GM18870 (cell line): ENCODE measurements around the gene ITSN1.

Experiments
- ATAC-seq: cut with Tn5 transposase; IDR thresholded peaks from one replicate; pipeline ENCODE4 v1.9.1; 2021; ENCODE audit warnings: moderate library complexity; ENCODE audit not compliant: unreplicated experiment

ITSN1 gene

DNA sequence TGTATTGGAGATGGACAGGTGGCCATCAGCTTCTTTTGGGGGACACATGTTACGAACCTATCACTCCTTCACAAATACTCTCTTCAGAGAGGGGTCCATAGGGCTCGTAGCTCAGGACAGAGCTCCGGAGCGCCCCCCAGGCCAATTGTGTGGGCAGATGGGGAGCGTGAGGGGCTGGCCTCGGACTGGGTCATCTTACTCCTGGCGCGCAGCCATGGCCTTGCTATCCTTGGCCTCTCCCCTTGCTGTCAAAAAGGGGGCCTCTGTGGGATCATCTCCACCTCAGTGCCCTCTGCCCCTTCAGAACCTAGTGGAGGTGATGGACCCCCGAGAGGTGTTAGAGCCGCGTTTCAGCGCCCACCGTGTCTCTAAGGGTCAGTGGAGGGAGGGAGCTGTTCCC lies 238.3 kb downstream of the ITSN1 start:
- no peak for ATAC-seq

DNA sequence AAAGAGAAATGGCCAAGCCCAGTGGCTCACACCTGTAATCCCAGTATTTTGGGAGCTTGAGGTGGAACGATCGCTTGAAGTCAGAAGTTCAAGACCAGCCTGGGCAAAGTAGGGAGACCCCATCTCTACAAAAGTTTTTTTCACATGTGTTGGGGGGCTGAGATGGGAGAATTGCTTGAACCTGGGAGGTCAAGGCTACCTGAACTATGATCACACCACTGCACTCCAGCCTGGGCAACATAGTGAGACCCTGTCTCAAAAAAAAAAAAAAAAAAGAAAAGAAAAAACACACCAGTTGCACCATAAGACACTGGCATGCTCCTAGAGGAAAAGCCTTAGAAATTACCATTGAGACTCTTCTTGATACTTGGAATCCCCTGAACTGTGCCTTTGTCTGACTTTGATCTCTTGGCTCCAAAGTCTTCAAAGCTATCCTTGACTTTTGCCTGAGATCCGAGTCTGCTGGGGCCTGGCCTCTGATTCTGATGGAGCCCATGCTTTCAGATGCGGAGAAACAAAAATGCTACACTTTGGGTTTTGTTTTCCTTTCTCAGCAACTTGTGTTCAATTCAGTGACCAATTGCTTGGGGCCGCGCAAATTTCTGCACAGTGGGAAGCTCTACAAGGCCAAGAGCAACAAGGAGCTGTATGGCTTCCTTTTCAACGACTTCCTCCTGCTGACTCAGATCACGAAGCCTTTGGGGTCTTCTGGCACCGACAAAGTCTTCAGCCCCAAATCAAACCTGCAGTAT lies 239.6 kb downstream of the ITSN1 start:
- ATAC-seq, result no peak

DNA sequence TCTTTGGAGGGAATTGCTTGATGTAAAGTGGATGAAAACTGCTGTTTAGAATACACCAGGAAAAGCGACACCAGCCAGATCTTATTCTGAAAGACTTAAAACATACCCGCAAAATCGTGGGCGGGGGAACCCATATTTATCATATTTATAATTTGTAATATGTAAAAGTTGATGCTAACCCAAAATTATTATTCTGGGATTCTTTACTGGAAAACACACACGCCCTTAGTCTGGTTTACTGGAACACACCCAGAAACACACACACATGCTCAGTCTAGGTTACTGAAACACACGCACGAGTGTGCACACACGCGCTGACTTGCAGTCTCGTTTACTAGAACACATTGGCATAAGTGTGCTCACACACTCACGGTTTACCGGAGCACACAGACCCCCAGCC lies 240.8 kb downstream of the ITSN1 start:
- no peak for ATAC-seq

DNA sequence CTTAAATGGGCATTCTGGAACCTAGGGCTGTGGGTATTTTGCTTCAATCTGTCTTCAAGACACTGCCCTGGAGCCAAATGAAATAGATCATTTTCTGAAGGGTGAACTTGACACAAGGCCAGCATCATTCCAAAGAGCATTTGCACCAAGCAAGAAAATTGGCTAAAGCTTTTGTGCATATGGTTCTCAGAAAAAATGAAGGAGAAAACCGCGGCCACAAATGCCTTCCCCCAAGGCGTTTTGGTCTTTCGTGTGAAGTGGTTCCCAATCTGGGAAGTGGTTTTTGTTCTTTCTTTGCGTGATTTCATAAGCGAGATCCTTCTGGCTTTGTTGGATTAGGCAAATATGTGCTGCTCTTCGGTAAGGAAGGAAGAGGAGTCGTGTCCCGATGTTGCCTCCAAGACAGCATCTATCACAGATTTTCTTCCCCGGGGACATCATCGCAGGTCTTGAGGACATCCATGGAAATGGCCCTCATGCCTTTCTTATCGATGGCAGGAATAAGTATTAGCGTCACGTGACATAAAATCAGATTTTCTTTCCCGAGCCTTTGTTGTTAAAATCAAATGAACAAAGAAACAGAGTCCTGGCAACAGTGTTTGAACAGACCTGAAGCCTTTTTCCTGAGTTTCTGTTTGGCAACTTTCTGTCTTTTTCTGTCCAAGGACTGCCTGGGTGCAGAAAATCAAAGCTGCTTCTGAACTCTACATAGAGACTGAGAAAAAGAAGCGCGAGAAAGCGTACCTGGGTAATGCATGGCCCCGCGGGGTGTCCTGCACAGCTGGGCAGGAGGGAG lies 242.3 kb downstream of the ITSN1 start:
- no peak for ATAC-seq

DNA sequence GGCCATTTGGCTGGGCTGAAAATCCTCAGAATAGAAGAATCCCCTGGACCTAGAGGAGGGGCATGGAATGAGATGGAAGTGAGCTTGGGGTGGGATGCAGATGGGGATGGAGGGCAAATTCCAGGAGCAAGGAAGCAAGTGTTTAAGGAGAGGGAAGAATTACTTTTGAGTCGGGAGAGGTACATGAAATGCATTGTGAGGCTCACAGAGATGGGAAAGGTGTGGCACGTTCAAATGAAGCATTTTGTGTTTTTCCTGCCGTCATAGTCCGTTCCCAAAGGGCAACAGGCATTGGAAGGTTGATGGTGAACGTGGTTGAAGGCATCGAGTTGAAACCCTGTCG lies 242.8 kb downstream of the ITSN1 start:
- ATAC-seq, result no peak

DNA sequence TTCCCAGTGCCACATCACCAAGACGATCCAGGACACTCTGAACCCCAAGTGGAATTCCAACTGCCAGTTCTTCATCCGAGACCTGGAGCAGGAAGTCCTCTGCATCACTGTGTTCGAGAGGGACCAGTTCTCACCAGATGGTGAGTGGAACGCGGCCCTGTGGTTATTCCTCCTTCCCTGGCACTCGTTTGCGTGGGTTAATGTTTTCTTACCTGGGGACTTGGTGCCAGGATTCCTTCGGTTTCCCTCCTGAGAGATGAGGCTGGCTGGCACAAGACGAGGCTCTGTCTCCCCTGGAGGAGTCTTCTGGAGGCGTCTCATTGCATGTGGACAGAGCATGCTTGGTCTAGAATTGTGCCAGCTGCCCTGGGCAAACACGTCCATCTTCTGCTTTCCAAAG lies 244.0 kb downstream of the ITSN1 start:
- no peak for ATAC-seq

DNA sequence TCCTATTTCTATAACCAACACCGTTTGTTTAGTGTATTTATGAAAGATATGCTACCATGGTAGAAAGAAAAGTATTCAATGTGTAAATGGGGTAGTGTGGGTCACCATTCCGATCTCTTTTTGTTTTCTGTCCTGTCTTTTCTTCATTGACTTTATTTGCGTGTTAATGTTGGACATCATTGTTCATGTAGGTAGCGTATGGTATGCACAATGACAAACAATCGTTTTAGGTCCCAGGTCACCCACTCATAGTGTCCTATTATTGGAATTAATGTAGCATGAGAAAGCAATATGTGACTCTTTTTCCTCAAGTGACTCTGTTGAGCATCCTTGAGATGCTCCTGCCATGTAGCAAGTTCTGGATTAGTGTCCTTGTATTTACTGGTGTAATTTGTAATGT lies 247.9 kb downstream of the ITSN1 start:
- no peak for ATAC-seq

DNA sequence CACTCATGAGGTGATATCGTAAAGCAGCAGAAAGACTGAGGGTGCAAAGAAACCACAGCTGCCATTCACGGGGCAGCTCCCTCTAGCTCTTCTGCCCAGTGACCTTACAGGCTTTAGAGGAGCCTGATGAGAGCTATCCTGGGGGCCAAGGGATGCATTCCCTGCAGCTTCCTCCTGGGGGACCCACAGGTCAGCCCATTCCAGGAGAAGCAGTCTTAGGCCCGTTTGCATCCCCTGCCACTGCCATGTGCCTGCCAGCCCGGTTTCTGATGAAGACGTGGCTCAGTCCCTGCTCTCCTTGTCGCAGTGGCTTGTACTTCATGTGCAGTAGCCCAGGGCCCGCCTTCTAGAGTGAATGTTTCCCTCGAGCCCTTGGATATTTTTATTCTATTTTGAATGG lies 250.6 kb downstream of the ITSN1 start:
- ATAC-seq, result no peak

DNA sequence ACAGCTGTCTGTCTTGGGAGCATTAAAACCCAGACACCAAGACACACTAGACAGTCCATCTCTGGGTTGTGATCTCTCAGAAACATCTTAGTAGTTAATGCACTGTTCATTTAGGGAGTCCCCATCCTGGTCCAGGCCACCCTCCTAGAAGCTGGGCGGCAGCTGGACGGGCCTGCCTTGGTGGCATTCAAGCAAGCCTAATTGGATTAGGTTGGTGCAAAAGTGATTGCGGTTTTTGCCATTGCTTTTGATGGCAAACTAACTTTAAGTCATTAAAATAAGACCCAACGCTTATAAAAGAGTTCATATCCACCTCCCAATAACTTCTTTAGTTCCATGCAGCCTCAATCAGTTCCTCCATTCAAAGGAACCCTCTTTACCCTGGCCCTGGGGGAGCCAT lies 251.6 kb downstream of the ITSN1 start:
- no peak for ATAC-seq

DNA sequence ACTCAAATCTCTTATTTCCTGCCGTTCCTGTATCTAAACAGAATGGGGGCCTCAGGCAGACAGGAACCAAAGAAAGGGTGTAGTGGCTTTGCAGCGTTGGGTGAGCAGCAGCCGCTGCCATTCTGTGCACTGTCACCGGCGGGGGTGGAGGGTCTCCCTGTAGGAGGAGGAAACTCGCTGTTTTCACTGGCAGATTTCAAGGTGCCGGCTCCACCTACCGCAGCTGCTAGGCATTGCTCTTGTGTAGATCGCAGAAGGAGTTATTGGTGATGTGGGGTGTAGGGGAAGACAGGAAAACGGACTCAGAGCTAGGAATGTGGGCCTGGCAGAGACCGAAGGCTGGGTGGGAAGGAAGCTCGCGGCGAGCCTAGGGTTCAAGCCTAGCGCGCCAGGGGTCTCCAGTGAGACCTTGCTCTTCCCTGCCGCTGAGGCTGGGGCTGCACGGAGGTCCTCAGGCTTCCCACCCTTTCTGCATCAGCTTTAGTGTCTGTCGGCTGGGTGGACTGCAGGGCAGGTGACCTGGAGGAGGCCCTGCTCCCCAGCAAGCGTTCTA lies 252.5 kb downstream of the ITSN1 start:
- ATAC-seq, result no peak

DNA sequence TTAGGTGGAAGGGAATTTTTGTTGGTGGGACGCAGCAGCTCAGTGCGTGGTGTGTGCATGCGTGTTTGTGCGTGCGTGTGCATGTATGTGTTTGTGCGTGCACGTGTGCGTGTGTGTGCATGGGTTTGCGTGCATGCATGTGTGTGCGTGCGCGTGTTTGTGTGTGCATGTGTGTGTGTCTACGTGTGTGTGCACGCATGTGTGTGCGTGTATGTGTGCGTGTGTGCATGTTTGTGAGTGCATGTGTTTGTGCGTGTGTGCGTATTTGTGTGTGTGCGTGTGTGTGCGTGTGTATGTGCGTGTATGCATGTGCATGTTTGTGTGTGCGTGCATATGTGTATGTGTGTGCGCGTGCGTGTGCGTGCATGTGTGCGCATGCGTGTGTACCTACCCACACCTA lies 253.1 kb downstream of the ITSN1 start:
- ATAC-seq, result no peak

DNA sequence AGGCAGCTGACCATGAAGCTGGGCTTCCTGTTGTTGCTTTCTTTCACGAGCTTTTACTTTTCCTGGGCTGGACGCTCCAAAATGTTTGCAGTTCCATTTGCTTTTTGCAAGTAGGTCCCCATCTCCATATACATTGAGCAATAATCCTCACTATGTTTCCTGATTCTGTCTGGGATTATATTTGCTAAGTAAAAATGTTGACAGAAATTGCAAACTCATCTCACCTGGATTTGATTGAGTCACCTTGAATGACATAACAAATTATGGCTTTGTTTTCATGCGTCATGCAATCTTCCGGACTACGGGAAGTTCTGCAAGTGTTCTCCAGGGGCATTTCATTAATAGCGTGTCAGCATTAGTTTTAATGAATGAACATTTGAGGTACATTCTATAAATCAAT lies 254.4 kb downstream of the ITSN1 start:
- ATAC-seq, result no peak

DNA sequence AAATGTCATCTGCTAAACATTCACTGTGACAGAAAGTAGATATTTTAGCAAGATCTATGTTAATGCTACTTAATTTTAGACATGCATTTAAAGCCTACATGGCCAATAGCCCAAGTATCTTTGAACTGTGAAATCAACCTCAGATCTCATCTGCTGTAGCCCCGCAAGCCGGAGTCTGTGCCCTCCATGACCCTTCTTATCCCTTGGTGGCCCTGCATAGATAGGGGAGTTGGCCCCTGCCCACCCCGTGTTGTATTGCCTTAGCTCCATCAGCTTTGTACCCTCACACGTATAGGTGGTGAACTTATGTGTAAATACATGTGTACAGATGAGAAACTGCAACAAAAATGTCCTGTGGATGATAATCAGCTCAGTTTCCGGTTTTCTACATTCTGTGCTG lies 254.8 kb downstream of the ITSN1 start:
- no peak for ATAC-seq

DNA sequence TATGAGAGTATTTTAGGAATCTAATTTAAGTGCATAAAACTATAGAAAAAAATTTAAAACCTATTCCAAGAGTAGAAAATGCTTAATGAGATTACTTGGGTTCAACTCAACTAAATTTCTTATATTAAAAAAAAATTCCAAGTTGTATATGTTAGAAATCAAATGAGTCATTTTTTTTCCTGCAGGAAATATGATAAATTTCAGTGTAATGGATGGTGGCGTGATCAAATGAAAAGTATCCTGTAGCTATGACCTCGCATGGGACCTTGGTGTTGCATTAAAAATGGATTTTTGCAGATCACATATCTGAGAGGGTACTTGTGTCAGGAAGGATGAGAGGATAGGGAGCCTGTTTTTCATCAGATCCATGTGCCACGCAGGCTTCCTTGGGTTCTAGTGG lies 255.4 kb downstream of the ITSN1 start:
- no peak for ATAC-seq

DNA sequence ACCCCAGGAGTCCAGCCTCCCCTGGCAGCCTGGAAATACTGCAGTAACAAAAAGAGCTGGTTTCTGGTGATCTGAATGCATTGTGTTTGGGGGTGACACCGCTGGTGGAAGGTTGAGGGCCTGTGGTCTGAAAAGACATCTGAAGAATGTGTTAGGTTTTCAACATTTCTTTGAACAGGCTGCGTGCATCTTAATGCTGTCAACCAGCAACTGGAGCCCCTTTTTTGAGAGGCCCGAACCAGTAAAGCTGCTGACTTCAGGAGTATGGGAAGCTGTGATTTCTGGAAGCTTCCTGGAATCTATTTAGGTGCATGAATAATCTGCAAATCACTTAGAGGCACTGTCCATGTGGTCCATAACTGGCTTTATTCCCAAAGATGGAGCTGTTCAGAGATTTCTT lies 256.3 kb downstream of the ITSN1 start:
- ATAC-seq, result no peak

DNA sequence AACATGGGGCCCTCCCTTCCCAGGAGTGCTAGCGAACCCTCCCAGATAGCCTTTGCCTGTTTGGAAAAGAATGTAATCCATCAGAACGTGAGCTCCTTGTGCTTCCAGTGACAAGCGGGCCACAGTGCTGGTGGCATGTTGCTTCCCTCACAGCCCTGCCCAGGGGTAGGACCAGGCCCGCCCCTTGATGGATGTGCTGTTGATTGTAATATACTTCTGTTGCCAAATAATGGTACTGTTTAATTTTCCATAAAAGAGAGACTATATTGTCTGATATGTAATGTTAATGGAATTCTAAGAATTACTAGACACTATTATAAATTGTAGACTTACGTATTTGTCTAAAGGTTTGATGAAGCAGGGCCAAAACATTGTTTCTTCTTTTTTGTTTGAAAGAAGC lies 256.9 kb downstream of the ITSN1 start:
- ATAC-seq, result no peak

DNA sequence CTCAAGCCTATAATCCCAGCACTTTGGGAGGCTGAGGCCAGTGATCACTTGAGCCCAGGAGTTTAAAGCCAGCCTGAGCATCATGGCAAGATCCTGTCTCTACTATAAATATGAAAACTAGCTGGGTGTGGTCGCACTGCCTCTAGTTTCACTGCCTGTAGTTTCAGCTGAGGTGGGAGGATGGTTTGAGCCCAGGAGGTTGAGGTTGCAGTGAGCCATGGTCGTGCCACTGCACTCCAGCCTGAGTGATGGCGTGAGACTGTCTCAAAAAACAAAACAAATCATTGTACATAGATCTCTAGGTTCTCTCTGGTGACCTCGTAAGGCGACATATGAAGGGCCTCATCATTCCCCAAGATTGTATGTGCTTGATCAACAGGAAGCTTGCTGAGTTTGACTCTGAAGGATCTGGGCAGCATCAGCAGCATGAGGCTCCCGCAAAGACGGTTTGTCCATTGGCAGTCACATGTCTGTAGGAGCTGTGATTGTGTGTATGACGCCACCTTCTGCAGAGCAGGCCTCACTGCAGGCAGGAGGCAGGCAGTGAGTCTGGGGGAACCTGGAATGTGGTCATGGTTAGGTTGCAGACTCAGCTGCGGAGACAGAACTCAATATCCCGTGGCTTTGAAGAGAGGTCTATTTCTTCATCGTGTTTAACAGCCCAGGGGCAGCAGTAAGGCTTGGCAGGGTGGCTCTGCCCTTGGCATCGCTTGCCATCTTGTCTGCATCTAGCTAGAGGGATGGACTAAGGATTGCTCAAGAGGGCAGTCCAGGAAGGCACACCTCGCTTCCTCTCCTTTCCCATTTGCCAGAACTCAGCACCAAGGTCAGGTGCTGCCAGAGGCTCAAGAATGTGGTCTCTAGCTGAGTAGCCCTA lies 259.3 kb downstream of the ITSN1 start:
- no peak for ATAC-seq

DNA sequence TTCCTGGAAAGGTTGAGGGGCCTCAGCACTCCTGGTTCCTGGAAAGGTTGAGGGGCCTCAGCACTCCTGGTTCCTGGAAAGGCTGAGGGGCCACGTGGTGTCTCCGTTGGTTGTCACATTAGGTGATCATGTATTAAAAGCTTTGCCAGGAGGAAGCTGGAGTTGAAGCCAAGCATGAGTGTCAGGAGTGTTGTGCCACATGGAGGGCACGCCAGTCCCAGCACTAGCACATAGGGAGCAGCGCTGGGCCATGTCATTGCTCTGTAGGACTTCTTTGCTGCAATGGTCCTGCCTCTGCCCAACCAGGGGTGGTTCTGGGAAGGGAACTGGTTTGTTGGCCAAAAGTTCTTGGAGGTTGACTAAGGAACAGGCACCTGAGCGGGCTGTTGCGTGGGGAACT lies 260.0 kb downstream of the ITSN1 start:
- ATAC-seq, result no peak

DNA sequence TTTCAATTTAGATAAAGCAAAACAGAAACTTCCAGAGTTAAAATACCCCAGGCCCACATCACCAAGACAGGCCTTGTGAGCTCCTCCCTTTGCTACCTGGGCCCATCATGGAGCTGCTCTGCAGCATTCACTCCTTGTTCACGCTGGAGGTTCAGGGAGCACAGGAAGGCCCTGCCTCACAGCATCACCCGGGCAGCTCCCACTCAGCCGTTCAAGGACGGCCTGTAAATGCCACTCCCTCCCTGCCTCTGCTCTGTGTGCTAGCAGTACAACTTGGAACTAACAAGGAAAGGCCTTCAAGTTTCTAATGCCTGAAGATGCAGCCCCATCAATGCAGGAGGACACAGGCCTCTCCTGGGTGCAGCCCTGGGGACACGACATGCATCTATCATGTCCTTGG lies 261.7 kb downstream of the ITSN1 start:
- ATAC-seq, result no peak

DNA sequence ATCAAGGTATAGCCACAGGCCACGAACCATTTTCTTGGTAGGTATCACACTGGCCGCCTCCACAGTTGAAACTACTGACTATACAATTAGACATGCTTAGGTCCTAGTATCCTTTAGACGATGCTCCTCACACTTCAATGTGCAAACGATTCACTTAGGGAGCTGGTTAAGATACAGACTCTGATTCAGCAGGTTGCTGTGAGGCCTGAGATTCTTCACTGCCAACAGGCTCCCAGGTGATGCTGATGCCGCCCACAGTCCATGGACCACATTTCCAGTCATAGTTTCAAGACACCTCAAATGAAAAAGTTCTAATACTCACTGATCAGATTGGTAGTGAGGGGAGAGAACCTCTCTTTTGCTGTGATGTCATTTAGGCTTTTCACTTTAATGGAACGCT lies 266.5 kb downstream of the ITSN1 start:
- no peak for ATAC-seq

DNA sequence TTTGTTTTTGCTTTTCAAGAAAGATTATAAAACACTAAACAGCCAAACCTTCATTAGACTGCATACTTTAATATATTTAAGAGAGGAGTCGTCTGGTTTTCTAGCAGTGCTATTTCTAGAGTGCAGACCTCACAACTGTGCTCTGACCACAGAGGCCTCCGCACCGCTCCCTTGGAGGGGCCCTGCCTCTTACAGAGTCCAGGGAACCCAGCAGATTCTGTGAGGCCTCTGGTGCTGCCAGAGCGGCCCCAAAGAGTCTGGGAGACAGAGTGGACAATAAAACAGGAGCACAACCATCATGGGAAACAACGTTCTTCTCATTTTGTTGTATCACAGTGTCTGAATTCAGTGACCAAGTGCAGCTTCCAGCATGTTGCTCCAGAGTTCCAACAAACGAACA lies 267.5 kb downstream of the ITSN1 start:
- no peak for ATAC-seq
